Tibial artery (tissue), 4 donors: ENCODE measurements around the gene IRF7.

ENCODE experiments used
- DNase-seq, 2 donors: peaks; one replicate each; pipeline ENCODE4 v3.0.0-alpha.2; 2019
- H3K27ac ChIP-seq, 2 donors: fragments of 200-600 bp; sonication (generic) in 1 of 2; 1 replicate in 1 of 2; 2 replicates in 1 of 2; pipeline ENCODE4 v1.5.1; 2018 to 2019; ENCODE audit warnings: mild to moderate bottlenecking in 1 of 2
- H3K27me3 ChIP-seq, 2 donors: fragments of 200-600 bp; sonication (generic) in 1 of 2; one replicate each; pipeline versions ENCODE4 v1.5.1 to v1.6.0; 2016 to 2019
- H3K36me3 ChIP-seq, 3 donors: fragments of 200-600 bp; sonication (generic) in 2 of 3; one replicate each; pipeline ENCODE4 v1.5.1; 2016 to 2019; ENCODE audit warnings: mild to moderate bottlenecking in 2 of 3
- H3K4me1 ChIP-seq, 4 donors: fragments of 200-600 bp; sonication (generic) in 2 of 4; 1 replicate in 3 of 4; 2 replicates in 1 of 4; pipeline ENCODE4 v1.5.1; 2016 to 2019
- H3K4me3 ChIP-seq, 2 donors: fragments of 200-600 bp; sonication (generic) in 1 of 2; 1 replicate in 1 of 2; 2 replicates in 1 of 2; pipeline ENCODE4 v1.5.1; 2018 to 2019; ENCODE audit warnings: mild to moderate bottlenecking in 2 of 2
- H3K9me3 ChIP-seq, 3 donors: fragments of 200-600 bp; sonication (generic) in 1 of 3; one replicate each; pipeline ENCODE4 v1.5.1; 2016 to 2019
- CTCF ChIP-seq, 2 experiments: fragments of 200-600 bp in 1 of 2; fragments of 450-650 bp in 1 of 2; IDR thresholded peaks; one replicate each; pipeline ENCODE4 v1.5.1; 2017 to 2019; ENCODE audit warnings: antibody characterized with exemption in 2 of 2, mild to moderate bottlenecking in 1 of 2, moderate library complexity in 1 of 2
- intact Hi-C: fragments of 100-400 bp; cut with DNase I; formaldehyde crosslinking; loops from one replicate; pipeline ENCODE4 v1.15.0; 2023; ENCODE audit warnings: low total_unique reads

Gene IRF7

DNA sequence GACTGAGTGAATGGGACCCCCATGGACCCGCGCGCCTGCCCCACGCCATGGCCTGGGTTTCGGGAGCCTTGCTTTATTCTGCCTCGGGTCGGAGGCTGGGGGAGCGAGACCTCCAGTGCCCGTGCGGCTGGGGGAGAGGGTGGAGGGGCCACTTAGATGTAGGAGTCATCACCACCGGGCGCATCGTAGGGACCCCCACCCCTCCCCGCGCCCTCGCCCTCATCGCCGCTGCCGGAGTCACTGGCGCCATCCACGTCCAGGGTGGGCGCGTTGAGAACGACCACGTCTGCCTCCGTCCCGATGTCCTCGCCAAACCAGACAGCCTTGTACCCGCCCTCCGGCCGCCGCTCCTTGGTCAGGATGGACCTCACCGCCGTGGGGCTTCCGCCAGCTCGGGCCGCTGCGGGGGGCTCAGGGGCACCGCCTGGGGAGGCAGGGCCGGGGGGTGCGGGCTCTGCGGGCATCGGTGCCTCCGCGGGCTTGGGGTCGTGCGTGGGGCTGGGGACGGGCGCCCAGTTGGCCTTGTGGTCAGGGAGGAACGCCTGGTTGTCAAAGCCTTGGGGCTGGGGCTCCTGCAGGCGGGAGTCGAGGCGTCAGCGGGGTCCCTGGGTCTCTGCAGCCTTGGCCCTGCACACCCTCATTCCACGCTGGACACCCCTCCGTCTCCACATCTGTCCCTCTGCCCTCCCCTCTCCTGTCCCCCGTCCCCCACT is 1.6 kb upstream of the IRF7 start:
- Histone ChIP-seq H3K36me3 (peaks cover 12 to 42% (median 14%) of the 10 kb centered on the region in 3 donors), H3K9me3 (no peaks in the 10 kb centered on the region)

DNA sequence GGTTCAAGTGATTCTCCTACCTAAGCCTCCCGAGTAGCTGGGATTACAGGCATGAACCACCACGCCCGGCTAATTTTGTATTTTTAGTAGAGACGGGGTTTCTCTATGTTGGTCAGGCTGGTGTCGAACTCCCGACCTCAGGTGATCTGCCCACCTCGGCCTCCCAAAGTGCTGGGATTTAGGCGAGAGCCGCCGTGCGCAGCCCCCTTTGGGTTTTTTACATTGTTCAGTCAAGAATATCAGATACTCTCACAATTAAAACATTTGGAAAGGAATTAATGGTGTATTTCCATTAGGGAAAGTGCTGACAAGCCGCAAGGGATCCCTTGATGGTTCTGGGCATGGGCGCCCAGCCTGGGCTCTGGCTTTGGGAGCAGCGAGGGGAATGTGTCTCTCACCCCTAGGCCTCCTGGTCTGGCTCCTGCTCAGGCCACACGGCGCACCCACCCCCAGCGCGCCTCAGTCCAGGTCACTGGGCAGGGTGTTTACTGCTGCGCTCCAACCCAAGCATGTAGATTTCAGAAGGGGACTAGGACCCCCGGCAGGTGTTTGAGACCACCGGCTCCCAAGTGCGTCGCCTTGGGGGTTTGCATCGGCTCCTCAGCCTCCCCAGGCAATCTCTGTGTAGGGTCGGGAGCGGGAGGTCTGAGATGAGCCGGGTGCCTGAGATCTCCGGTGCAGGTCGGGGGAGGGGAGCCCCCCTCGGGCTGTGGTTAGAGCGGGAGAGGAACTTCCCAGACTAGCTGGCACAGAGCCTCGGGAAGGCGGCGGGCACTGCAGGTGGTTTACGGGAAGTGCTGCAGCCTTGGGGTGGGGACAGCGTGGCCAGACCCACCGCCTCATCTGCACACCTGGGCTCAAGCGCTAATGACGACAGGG is 809 bp upstream of the IRF7 start:
- TF ChIP-seq CTCF (IDR thresholded peaks at IDR 0.05), result no peak
- H3K9me3 ChIP-seq, result no peaks in the 10 kb centered on the region
- H3K27ac ChIP-seq, result peak overlapping the region; percentile 86 to 90
- intact Hi-C loops, result no loop called here
- H3K4me3 ChIP-seq, result peak overlapping the region; percentile 77 to 89
- DNase-seq, result peak in 1 of 2 donors; percentile 72
- H3K27me3 ChIP-seq, result no peaks in the 10 kb centered on the region
- peaks cover 0 to 28% (median 19%) of the 10 kb centered on the region in 4 donors for H3K4me1 ChIP-seq
- peaks cover 20 to 42% (median 22%) of the 10 kb centered on the region in 3 donors for H3K36me3 ChIP-seq

More for the DNA sequence above, 1.6 kb upstream of the IRF7 start:
- peaks cover 0 to 28% (median 19%) of the 10 kb centered on the region in 4 donors for H3K4me1 ChIP-seq
- TF ChIP-seq CTCF (IDR thresholded peaks at IDR 0.05), result no peak
- peak in 1 of 2 donors; percentile 64 for DNase-seq
- H3K27ac ChIP-seq, result no peak overlapping the region
- no peaks in the 10 kb centered on the region for H3K27me3 ChIP-seq
- intact Hi-C loops, result no loop called here
- no peak overlapping the region for H3K4me3 ChIP-seq

- intact Hi-C loops, result loop anchor here (5.0 kb wide), 1 partner anchor 38 kb away; the partner anchor contains the start of gene PHRF1
- H3K36me3 ChIP-seq, result peaks cover 36 to 56% (median 39%) of the 10 kb centered on the region in 3 donors
These were observed 887 bp downstream of the IRF7 start for GRCh38 chr11:614623-615503.

DNA sequence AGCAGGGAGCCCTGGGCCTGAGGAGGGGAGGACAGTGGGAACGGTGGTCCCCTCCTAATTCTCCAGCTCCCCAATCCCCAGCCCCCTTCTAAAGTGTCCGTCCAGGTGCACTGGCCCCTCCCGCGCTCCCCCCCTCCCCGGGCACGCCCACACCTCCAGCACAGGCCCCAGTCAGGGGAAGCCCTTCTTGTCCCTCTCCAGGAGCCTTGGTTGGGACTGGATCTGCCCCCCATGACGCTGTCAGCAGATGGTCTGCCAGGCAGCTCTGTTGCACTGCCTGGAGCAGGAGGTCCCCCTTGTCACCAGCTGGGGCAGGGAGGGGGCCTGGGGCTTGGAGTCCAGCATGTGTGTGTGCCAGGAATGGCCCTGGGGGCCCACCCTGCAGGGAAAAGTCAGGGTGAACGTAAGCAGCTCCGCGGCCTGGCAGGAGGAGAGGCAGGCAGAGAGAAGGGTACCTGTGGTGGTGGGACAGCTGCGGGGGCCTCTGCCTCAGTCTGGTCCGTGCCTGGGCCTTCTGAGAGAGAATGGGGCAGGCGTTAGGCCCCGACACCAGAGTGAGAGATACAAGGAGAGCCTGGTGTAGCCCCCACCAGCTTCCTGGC is 1.6 kb downstream of the IRF7 start:
- Histone ChIP-seq H3K27ac (peak overlapping the region; percentile 86 to 90), H3K27me3 (no peaks in the 10 kb centered on the region), H3K9me3 (no peaks in the 10 kb centered on the region), H3K36me3 (peaks cover 43 to 63% (median 46%) of the 10 kb centered on the region in 3 donors), H3K4me3 (peak overlapping the region in 1 of 2 donors; percentile 89), H3K4me1 (peaks cover 0 to 28% (median 19%) of the 10 kb centered on the region in 4 donors)
- TF ChIP-seq CTCF (IDR thresholded peaks at IDR 0.05), result no peak
- peak in 1 of 2 donors; percentile 61 for DNase-seq
- intact Hi-C loops, result loop anchor here (5.0 kb wide), 1 partner anchor 37 kb away; the partner anchor contains the start of gene PHRF1

More at GRCh38 chr11:614623-615503, 887 bp downstream of the IRF7 start:
- peaks cover 0 to 28% (median 19%) of the 10 kb centered on the region in 4 donors for H3K4me1 ChIP-seq
- no peak for TF ChIP-seq CTCF (IDR thresholded peaks at IDR 0.05)
- H3K4me3 ChIP-seq, result peak overlapping the region; percentile 77 to 89
- no peaks in the 10 kb centered on the region for H3K27me3 ChIP-seq
- DNase-seq, result peak in 1 of 2 donors; percentile 68
- H3K9me3 ChIP-seq, result no peaks in the 10 kb centered on the region
- peak overlapping the region; percentile 86 to 90 for H3K27ac ChIP-seq
